Measurements from ENCODE around the gene PNPLA6.
A peak's percentile ranks its signal among the peaks of the same experiment; 100 is the strongest.

Gene PNPLA6

GRCh38 chr19:7505682-7506384 is 29.7 kb upstream of the PNPLA6 start:
- no peak for DNase-seq (ENCODE audit: low spot score)
- Histone ChIP-seq H3K27ac (no peak overlapping the region), H3K4me3 (peak overlapping the region; percentile 22)

GRCh38 chr19:7506385-7507328 is 28.9 kb upstream of the PNPLA6 start:
- TF ChIP-seq CTCF (IDR thresholded peaks at IDR 0.05): no peak
- Histone ChIP-seq H3K27ac (no peak overlapping the region), H3K4me3 (peak overlapping the region; percentile 22)
- DNase-seq (ENCODE audit: low spot score): peak; percentile 87

More at GRCh38 chr19:7505682-7506384, 29.7 kb upstream of the PNPLA6 start:
- TF ChIP-seq CTCF (IDR thresholded peaks at IDR 0.05): no peak

- peak; percentile 85 for DNase-seq (ENCODE audit: low spot score)
- Histone ChIP-seq H3K4me3 (no peak overlapping the region), H3K27ac (no peak overlapping the region)
- TF ChIP-seq CTCF (IDR thresholded peaks at IDR 0.05): no peak
Measured at GRCh38 chr19:7507884-7508283, 27.6 kb upstream of the PNPLA6 start.

- no peak for DNase-seq (ENCODE audit: low spot score)
- no peak overlapping the region for H3K4me3 ChIP-seq
- H3K27ac ChIP-seq: no peak overlapping the region
- no peak for TF ChIP-seq CTCF (IDR thresholded peaks at IDR 0.05)
Measured at GRCh38 chr19:7509625-7510024, 25.9 kb upstream of the PNPLA6 start.

- TF ChIP-seq CTCF (IDR thresholded peaks at IDR 0.05): no peak
- no peak for DNase-seq (ENCODE audit: low spot score)
- Histone ChIP-seq H3K27ac (no peak overlapping the region), H3K4me3 (no peak overlapping the region)
Measured at GRCh38 chr19:7512400-7512851, 23.1 kb upstream of the PNPLA6 start.

- Histone ChIP-seq H3K27ac (peak overlapping the region; percentile 93 to 96), H3K4me3 (no peak overlapping the region)
- no peak for TF ChIP-seq CTCF (IDR thresholded peaks at IDR 0.05)
- DNase-seq (ENCODE audit: low spot score): no peak
Measured at GRCh38 chr19:7513809-7514642, 21.5 kb upstream of the PNPLA6 start.
